Peyer's patch (tissue), 4 donors: ENCODE measurements around the gene SAE1.

ENCODE experiments used
- CTCF ChIP-seq, 6 experiments: fragments of 450-650 bp in 4 of 6; fragments of 200-600 bp in 2 of 6; sonication (generic) in 1 of 6; IDR thresholded peaks; one replicate each; pipeline ENCODE4 v1.5.1; 2017 to 2019; ENCODE audit warnings: antibody characterized with exemption in 6 of 6, mild to moderate bottlenecking in 3 of 6, moderate library complexity in 1 of 6
- POLR2A ChIP-seq, 2 donors: fragments of 450-650 bp; IDR thresholded peaks; one replicate each; pipeline ENCODE4 v1.5.1; 2017; ENCODE audit warnings: antibody characterized with exemption in 2 of 2, mild to moderate bottlenecking in 2 of 2, moderate library complexity in 2 of 2

GRCh38 chr19:47227352-47228167, 96.9 kb downstream of the SAE1 start:
- TF ChIP-seq CTCF (IDR thresholded peaks at IDR 0.05) (no peak), POLR2A (IDR thresholded peaks at IDR 0.05) (peak in 1 of 2 donors; percentile 34)
